ENCODE data around the gene HS3ST3B1. TPM values are rescaled to one million over a fixed set of nuclear protein-coding genes. Genes with fewer than 3 reads are reported as not detected.

HS3ST3B1 gene
- total and polyA plus RNA-seq, 9 donors, result 3.2 to 9.9 (median 5.9) TPM

- no peaks in the 10 kb centered on the region for H3K27me3 ChIP-seq
- peaks cover 6% of the 10 kb centered on the region for H3K4me1 ChIP-seq (ENCODE audit: insufficient read depth)
- H3K36me3 ChIP-seq, result no peaks in the 10 kb centered on the region
- H3K4me3 ChIP-seq, result no peak overlapping the region
- H3K27ac ChIP-seq, result no peak overlapping the region
- intact Hi-C loops (cut with DNase I), result loop anchor here in 3 of 4 donors (5.0 to 10.0 kb wide), 3 partner anchors 699 to 1279 kb away; partner anchors contain the start of gene HS3ST3A1 (in 2 of the 3)
- no peak for DNase-seq
- 45 to 61% (median 51%) methylated on average over 21 of the region's 21 CpGs for WGBS, 3 donors
- no peak for TF ChIP-seq EP300 (IDR thresholded peaks at IDR 0.05)
- H3K9me3 ChIP-seq, result no peaks in the 10 kb centered on the region
These were observed 3.4 kb downstream of the HS3ST3B1 start for GRCh38 chr17:14304222-14304772.

GRCh38 chr17:14304773-14305517 lies 4.1 kb downstream of the HS3ST3B1 start:
- Histone ChIP-seq H3K27ac (no peak overlapping the region), H3K27me3 (no peaks in the 10 kb centered on the region), H3K9me3 (no peaks in the 10 kb centered on the region), H3K36me3 (no peaks in the 10 kb centered on the region), H3K4me1 (ENCODE audit: insufficient read depth) (peaks cover 3% of the 10 kb centered on the region), H3K4me3 (no peak overlapping the region)
- TF ChIP-seq POLR2A (IDR thresholded peaks at IDR 0.05) (no peak), EP300 (IDR thresholded peaks at IDR 0.05) (no peak), CTCF (IDR thresholded peaks at IDR 0.05) (no peak)
- DNase-seq, result no peak
- intact Hi-C loops (cut with DNase I), result loop anchor here in 3 of 4 donors (5.0 to 10.0 kb wide), 3 partner anchors 700 to 1280 kb away; partner anchors contain the start of gene HS3ST3A1 (in 2 of the 3)
- WGBS, 3 donors, result 84 to 94% (median 93%) methylated on average over 15 of the region's 15 CpGs

GRCh38 chr17:14305785-14306496 lies 5.1 kb downstream of the HS3ST3B1 start:
- WGBS, 3 donors, result 87 to 91% (median 90%) methylated on average over 6 of the region's 6 CpGs
- no peak for DNase-seq
- TF ChIP-seq CTCF (IDR thresholded peaks at IDR 0.05) (no peak), POLR2A (IDR thresholded peaks at IDR 0.05) (no peak), EP300 (IDR thresholded peaks at IDR 0.05) (no peak)
- H3K4me1 ChIP-seq (ENCODE audit: insufficient read depth), result peaks cover 6% of the 10 kb centered on the region
- no peak overlapping the region for H3K4me3 ChIP-seq
- no peaks in the 10 kb centered on the region for H3K27me3 ChIP-seq
- intact Hi-C loops (cut with DNase I), result loop anchor here in 3 of 4 donors (10.0 kb wide), 2 partner anchors 701 to 1281 kb away; partner anchors contain the start of gene HS3ST3A1 (in 1 of the 3)
- H3K36me3 ChIP-seq, result no peaks in the 10 kb centered on the region
- H3K9me3 ChIP-seq, result no peaks in the 10 kb centered on the region
- H3K27ac ChIP-seq, result no peak overlapping the region

- Histone ChIP-seq H3K4me1 (ENCODE audit: insufficient read depth) (peaks cover 6% of the 10 kb centered on the region), H3K9me3 (no peaks in the 10 kb centered on the region), H3K27me3 (no peaks in the 10 kb centered on the region), H3K4me3 (no peak overlapping the region), H3K36me3 (no peaks in the 10 kb centered on the region), H3K27ac (no peak overlapping the region)
- no peak for TF ChIP-seq CTCF (IDR thresholded peaks at IDR 0.05)
- no peak for TF ChIP-seq EP300 (IDR thresholded peaks at IDR 0.05)
- TF ChIP-seq POLR2A (IDR thresholded peaks at IDR 0.05), result no peak
- intact Hi-C loops (cut with DNase I), result loop anchor here in 3 of 4 donors (10.0 kb wide), 2 partner anchors 702 to 1282 kb away; partner anchors contain the start of gene HS3ST3A1 (in 1 of the 3)
- DNase-seq, result no peak
These were observed 5.7 kb downstream of the HS3ST3B1 start for GRCh38 chr17:14306596-14306995.

All from ovary (tissue), 9 donors.